Prostate gland (tissue), 2 donors: ENCODE measurements around the gene ITGA7. TPM values are rescaled to one million over a fixed set of nuclear protein-coding genes. Genes with fewer than 3 reads are reported as not detected.
A peak's percentile ranks its signal among the peaks of the same experiment; 100 is the strongest.

Experiments used
- DNase-seq: peaks from one replicate; pipeline ENCODE4 v3.0.0-alpha.2; 2019; ENCODE audit warnings: low spot score
- H3K27ac ChIP-seq, 2 donors: fragments of 200-600 bp; sonication (generic); 2 replicates each; pipeline ENCODE4 v1.5.1; 2017 to 2019
- H3K27me3 ChIP-seq: fragments of 200-600 bp; sonication (generic); replicated peaks from 2 replicates; pipeline ENCODE4 v1.5.1; 2019; ENCODE audit not compliant: insufficient read depth
- H3K36me3 ChIP-seq, 2 donors: fragments of 200-600 bp; sonication (generic); 1 replicate in 1 of 2; 2 replicates in 1 of 2; pipeline versions ENCODE4 v1.5.1 to v1.8.1; 2017 to 2019
- H3K4me1 ChIP-seq: fragments of 200-600 bp; sonication (generic); replicated peaks from 2 replicates; pipeline ENCODE4 v1.5.1; 2019
- H3K4me3 ChIP-seq, 2 donors: fragments of 200-600 bp; sonication (generic); 2 replicates each; pipeline ENCODE4 v1.5.1; 2017 to 2019
- H3K9me3 ChIP-seq: fragments of 200-600 bp; sonication (generic); 2 replicates; pipeline ENCODE4 v1.5.1; 2017
- POLR2A ChIP-seq: fragments of 450-650 bp; IDR thresholded peaks from one replicate; pipeline ENCODE4 v1.6.1; 2016; ENCODE audit warnings: antibody characterized with exemption, mild to moderate bottlenecking
- POLR2AphosphoS5 ChIP-seq: sonication (generic); formaldehyde crosslinking; IDR thresholded peaks from one replicate; pipeline ENCODE4 v1.6.1; 2017; ENCODE audit warnings: antibody characterized with exemption
- WGBS: methylation state at CpG from one replicate; pipeline ENCODE4 v1.1.5; 2018; 5-methylcytosine and 5-hydroxymethylcytosine counted together
- intact Hi-C: fragments of 100-400 bp; cut with DNase I; formaldehyde crosslinking; loops from one replicate; pipeline ENCODE4 v1.14.2; 2022
- total RNA-seq, 2 donors: library from RNA; depleted of rRNA; stranded (reverse); fragments of >200 nt; gene quantifications; one replicate each; pipeline ENCODE4 v1.1.0, GENCODE V29; 2016
- TF ChIP-seq, protein P1 (sequence below), 4 experiments: fragments of 200-600 bp in 2 of 4; fragments of 450-650 bp in 2 of 4; sonication (generic) in 2 of 4; IDR thresholded peaks; 1 replicate in 3 of 4; 2 replicates in 1 of 4; pipeline ENCODE4 v1.5.1; 2016 to 2019; ENCODE audit warnings: antibody characterized with exemption in 4 of 4, mild to moderate bottlenecking in 2 of 4, moderate library complexity in 2 of 4

ITGA7 gene
- total RNA-seq, 2 donors from 2014 or later: 17.4 to 37.0 TPM

DNA sequence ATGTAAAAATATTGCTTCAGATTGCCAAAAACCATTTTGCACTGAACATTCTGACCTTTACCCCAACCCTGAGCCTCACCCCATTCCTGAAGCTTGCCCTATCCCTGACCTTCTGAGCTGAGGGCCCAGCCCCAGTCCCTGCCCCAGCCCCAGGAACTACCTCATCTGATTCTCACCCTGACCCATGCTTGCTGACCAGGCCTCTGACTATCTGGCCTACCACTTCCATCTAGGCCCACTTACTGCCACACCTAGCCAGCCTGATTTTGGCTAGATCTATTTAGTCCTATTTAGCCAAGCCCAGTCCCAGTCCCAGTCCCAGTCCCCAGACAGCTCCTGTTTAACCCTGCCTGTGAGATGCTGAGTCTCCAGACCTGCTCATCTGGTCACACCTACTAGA is 37.4 kb downstream of the ITGA7 start:
- no peak for DNase-seq
- H3K27ac ChIP-seq: no peak overlapping the region

DNA sequence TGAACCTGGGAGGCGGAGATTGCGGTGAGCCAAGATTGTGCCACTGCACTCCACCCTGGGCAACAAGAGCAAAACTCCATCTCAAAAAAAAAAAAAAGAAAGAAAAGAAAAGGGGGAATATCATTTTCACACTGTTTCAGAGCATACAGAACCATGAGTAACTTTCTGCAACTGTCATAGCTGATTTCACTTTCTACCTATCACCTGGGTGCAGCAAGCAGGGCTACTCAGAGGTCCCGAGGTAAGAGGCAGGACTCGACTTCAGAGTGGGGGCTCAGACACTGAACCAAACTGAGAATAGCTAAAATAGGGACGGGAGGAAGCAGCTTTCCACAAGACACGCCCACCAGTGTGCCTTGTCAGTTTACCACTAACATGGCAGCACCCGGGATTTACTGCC is 41.2 kb downstream of the ITGA7 start:
- DNase-seq: no peak
- 77% methylated on average over 7 of the region's 7 CpGs for WGBS
- H3K4me1 ChIP-seq: no peaks in the 10 kb centered on the region

More for the DNA sequence above, 37.4 kb downstream of the ITGA7 start:
- intact Hi-C loops: no loop called here
- Histone ChIP-seq H3K36me3 (no peaks in the 10 kb centered on the region), H3K9me3 (no peaks in the 10 kb centered on the region), H3K4me1 (no peaks in the 10 kb centered on the region), H3K27me3 (no peaks in the 10 kb centered on the region), H3K4me3 (no peak overlapping the region)
- no peak for TF ChIP-seq POLR2A
- TF ChIP-seq POLR2AphosphoS5: no peak
- TF ChIP-seq, protein P1, sequence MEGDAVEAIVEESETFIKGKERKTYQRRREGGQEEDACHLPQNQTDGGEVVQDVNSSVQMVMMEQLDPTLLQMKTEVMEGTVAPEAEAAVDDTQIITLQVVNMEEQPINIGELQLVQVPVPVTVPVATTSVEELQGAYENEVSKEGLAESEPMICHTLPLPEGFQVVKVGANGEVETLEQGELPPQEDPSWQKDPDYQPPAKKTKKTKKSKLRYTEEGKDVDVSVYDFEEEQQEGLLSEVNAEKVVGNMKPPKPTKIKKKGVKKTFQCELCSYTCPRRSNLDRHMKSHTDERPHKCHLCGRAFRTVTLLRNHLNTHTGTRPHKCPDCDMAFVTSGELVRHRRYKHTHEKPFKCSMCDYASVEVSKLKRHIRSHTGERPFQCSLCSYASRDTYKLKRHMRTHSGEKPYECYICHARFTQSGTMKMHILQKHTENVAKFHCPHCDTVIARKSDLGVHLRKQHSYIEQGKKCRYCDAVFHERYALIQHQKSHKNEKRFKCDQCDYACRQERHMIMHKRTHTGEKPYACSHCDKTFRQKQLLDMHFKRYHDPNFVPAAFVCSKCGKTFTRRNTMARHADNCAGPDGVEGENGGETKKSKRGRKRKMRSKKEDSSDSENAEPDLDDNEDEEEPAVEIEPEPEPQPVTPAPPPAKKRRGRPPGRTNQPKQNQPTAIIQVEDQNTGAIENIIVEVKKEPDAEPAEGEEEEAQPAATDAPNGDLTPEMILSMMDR (IDR thresholded peaks at IDR 0.05): no peak

DNA sequence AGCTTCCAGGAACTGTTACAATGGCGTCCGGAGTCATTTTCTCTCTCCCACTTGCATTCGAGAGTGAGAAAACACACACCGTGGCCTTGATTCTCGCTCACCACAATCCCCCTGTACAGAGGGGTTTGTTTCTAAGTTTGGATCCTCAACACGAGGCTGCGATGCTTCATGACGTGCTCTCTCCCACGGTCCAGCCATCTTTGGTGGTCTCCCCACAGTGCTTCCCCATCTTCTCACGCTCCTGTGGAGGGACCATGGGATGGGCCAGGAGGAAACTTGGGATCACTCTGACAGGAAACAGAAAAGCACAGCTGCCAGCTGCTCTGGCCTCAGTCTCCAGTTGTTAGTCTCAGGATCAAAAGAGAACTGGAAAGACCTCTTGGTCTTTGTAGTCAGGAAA is 42.9 kb downstream of the ITGA7 start:
- intact Hi-C loops: no loop called here
- Histone ChIP-seq H3K4me1 (no peaks in the 10 kb centered on the region), H3K4me3 (no peak overlapping the region), H3K27ac (no peak overlapping the region), H3K9me3 (no peaks in the 10 kb centered on the region), H3K27me3 (no peaks in the 10 kb centered on the region), H3K36me3 (no peaks in the 10 kb centered on the region)
- 87% methylated on average over 10 of the region's 10 CpGs for WGBS
- TF ChIP-seq POLR2A: no peak
- TF ChIP-seq, protein P1 (IDR thresholded peaks at IDR 0.05): no peak
- no peak for TF ChIP-seq POLR2AphosphoS5
- DNase-seq: no peak

More for the DNA sequence above, 41.2 kb downstream of the ITGA7 start:
- no peak for TF ChIP-seq POLR2AphosphoS5
- Histone ChIP-seq H3K4me3 (no peak overlapping the region), H3K9me3 (no peaks in the 10 kb centered on the region), H3K36me3 (no peaks in the 10 kb centered on the region), H3K27ac (no peak overlapping the region), H3K27me3 (no peaks in the 10 kb centered on the region)
- intact Hi-C loops: no loop called here

DNA sequence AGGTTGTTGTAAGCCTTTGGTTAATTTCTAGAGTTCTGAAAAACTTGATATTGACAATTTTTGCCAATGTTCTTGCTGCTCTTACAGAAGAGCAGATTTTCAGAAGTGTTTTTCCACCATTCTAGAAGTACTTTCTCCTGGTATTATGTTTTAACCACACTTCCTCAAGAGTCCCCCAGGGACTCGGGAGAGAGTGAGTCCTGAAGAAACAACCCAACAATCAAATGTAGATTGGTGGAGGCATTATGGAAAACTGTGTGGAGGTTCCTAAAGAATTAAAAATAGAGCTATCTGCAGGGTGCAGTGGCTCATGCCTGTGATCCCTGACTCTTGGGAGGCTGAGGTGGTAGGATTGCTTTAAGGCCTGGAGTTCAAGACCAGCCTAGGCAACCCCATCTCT is 44.3 kb downstream of the ITGA7 start:
- TF ChIP-seq, protein P1 (IDR thresholded peaks at IDR 0.05): no peak
- no peak for TF ChIP-seq POLR2A
- TF ChIP-seq POLR2AphosphoS5: no peak
- no peaks in the 10 kb centered on the region for H3K27me3 ChIP-seq
- no peaks in the 10 kb centered on the region for H3K4me1 ChIP-seq
- WGBS: 35% methylated on average over 1 of the region's 1 CpG
- no peaks in the 10 kb centered on the region for H3K9me3 ChIP-seq
- H3K27ac ChIP-seq: no peak overlapping the region
- no peak for DNase-seq
- no peaks in the 10 kb centered on the region for H3K36me3 ChIP-seq
- intact Hi-C loops: no loop called here
- H3K4me3 ChIP-seq: no peak overlapping the region

DNA sequence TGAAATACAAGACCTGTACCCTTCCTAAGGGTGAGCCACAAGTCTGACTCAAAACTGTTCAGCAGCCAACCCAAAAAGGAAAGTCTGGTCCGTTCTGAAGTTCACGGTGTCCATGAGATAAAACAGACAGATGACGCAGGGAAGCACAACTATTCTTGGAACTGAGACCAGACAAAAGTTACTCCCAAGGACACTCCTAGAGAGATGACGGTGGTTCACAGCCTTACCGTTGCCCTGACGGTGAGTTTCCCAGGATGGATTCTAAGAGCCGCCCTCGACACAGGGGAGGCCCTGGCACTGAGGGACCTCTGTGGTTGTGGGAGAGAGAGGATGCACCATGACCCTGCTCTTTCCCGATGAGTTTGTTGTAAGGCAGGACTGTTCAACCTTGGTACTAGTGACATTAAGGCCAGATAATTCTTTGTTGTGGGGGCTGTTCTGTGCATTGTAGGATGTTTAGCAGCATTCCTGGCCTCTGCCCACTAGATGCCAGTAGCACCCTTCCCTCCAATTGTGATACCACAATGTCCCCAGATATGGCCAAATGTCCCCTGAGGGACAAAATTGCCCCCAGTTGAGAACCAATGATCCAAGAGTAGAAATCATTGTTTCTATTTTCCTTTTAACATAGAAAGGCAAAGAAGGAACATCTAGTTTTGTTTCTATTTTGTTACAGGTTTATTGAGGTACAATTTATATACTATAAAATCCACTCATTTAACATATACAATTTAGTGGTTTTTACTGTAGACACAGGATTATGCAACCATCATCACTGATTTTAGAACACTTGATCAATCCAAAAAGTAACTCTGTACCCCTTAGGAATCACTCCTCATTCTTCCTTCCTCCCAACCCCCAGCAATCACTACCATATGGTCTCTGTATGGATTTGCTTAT is 48.0 kb downstream of the ITGA7 start:
- H3K27me3 ChIP-seq: no peaks in the 10 kb centered on the region
- TF ChIP-seq POLR2AphosphoS5 (no peak), POLR2A (no peak)
- TF ChIP-seq, protein P1 (IDR thresholded peaks at IDR 0.05): peak in 2 of 4 experiments; percentile 28 to 34
- no peaks in the 10 kb centered on the region for H3K36me3 ChIP-seq
- no peak overlapping the region for H3K4me3 ChIP-seq
- intact Hi-C loops: no loop called here
- no peak overlapping the region for H3K27ac ChIP-seq
- WGBS: 52% methylated on average over 9 of the region's 9 CpGs
- no peak for DNase-seq
- H3K4me1 ChIP-seq: no peaks in the 10 kb centered on the region
- H3K9me3 ChIP-seq: no peaks in the 10 kb centered on the region
